MCF 10A (cell line): ENCODE results near the gene TRPC4AP. TPM values are rescaled to one million over a fixed set of nuclear protein-coding genes. Genes with fewer than 3 reads are reported as not detected.

Source experiments
- BruUV-seq: library from RNA; stranded (reverse); fragments of 400-500 nt; replicated peaks from 2 replicates; lab custom pipeline; 2021; lab: Mats Ljungman, UMichigan
- CTCF ChIA-PET: fragments of 300-600 bp; sonication (Branson Sonifier 250); formaldehyde crosslinking; extraction: SDS; loops from one replicate; lab custom pipeline; 2021; ENCODE audit warnings: antibody characterized with exemption, inconsistent platforms; lab: Yijun Ruan, JAX
- POLR2A ChIA-PET: fragments of 300-600, 350-650 bp; sonication (Branson Sonifier 250); formaldehyde crosslinking; extraction: SDS; loops from one replicate; lab custom pipeline; 2020; ENCODE audit warnings: antibody characterized with exemption, inconsistent platforms; lab: Yijun Ruan, JAX
- DNase-seq: peaks from one replicate; pipeline ENCODE4 v3.0.0-alpha.2; 2018; ENCODE audit not compliant: unreplicated experiment
- H3K27ac Mint-ChIP-seq: one replicate; pipeline ENCODE4 v1.8.0; 2022; ENCODE audit warnings: mild to moderate bottlenecking, low read depth, mixed read lengths; ENCODE audit not compliant: unreplicated experiment
- H3K27me3 Mint-ChIP-seq: one replicate; pipeline ENCODE4 v1.8.0; 2022; ENCODE audit warnings: mixed read lengths; ENCODE audit not compliant: insufficient read depth, unreplicated experiment
- H3K36me3 Mint-ChIP-seq: one replicate; pipeline ENCODE4 v1.8.0; 2022; ENCODE audit warnings: mild to moderate bottlenecking, moderate library complexity, mixed read lengths; ENCODE audit not compliant: insufficient read depth, unreplicated experiment
- H3K4me1 Mint-ChIP-seq: one replicate; pipeline ENCODE4 v1.8.0; 2022; ENCODE audit warnings: mixed read lengths; ENCODE audit not compliant: insufficient read depth, unreplicated experiment
- H3K4me3 Mint-ChIP-seq: one replicate; pipeline ENCODE4 v1.8.0; 2022; ENCODE audit warnings: mild to moderate bottlenecking, moderate library complexity, mixed read lengths; ENCODE audit not compliant: unreplicated experiment
- H3K9me3 Mint-ChIP-seq: one replicate; pipeline ENCODE4 v1.8.0; 2022; ENCODE audit warnings: mixed read lengths; ENCODE audit not compliant: unreplicated experiment
- intact Hi-C: fragments of 100-400 bp; cut with micrococcal nuclease; formaldehyde crosslinking; loops from 2 replicates; pipeline ENCODE4 v1.14.1; 2022
- total RNA-seq: library from RNA; stranded (reverse); gene quantifications from 2 replicates; pipeline ENCODE4 v1.2.3, GENCODE V29; 2022
- TF ChIP-seq, protein P1 (sequence below): fragments of 200-600 bp; IDR thresholded peaks from one replicate; pipeline ENCODE4 v1.8.0; 2022; ENCODE audit warnings: antibody characterized with exemption, mild to moderate bottlenecking; ENCODE audit not compliant: unreplicated experiment

Gene TRPC4AP
- total RNA-seq, 1 experiment from 2014 or later = 51.8 TPM

DNA sequence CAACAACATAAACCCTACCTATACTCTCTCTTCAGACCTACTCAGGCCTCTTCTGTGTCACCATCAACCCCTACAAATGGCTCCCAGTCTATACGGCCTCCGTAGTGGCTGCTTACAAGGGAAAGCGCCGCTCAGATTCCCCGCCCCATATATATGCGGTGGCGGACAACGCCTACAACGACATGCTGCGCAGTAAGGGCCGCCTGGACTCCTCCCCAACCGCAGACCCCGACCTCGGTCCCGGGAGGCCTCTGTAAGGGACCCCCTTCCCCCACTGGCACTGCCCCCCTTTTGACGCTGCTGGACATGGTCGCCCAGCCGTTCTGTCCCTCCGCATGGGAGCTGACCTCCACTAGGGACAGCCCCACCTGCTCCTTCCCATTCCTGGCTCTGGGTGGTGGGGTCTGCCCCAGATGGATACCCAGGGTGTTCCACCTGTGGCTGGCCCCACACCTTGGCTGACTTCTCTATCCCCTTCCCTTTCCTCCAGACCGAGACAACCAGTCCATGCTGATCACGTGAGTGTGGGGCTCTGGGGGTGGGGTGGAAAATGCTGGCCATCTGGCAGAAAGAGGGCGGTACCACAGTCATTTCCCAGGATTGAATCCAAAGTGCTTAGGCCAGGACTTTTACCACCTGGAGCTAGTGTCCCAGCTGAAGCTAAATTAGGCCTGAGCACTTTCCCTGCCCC lies 111.9 kb downstream of the TRPC4AP start:
- TF ChIP-seq, protein P1, sequence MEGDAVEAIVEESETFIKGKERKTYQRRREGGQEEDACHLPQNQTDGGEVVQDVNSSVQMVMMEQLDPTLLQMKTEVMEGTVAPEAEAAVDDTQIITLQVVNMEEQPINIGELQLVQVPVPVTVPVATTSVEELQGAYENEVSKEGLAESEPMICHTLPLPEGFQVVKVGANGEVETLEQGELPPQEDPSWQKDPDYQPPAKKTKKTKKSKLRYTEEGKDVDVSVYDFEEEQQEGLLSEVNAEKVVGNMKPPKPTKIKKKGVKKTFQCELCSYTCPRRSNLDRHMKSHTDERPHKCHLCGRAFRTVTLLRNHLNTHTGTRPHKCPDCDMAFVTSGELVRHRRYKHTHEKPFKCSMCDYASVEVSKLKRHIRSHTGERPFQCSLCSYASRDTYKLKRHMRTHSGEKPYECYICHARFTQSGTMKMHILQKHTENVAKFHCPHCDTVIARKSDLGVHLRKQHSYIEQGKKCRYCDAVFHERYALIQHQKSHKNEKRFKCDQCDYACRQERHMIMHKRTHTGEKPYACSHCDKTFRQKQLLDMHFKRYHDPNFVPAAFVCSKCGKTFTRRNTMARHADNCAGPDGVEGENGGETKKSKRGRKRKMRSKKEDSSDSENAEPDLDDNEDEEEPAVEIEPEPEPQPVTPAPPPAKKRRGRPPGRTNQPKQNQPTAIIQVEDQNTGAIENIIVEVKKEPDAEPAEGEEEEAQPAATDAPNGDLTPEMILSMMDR = no peak
- H3K9me3 Mint-ChIP-seq = no peaks in the 10 kb centered on the region
- peaks cover 13% of the 10 kb centered on the region for H3K36me3 Mint-ChIP-seq
- ChIA-PET CTCF (no interaction called here), POLR2A (interaction anchor here (0.6 kb wide), 1 partner anchor 294 kb away, joined by 3 read pairs; no protein-coding TSS in a partner anchor)
- H3K27ac Mint-ChIP-seq = no peak overlapping the region
- peaks cover 19% of the 10 kb centered on the region for H3K27me3 Mint-ChIP-seq
- no peak for DNase-seq
- H3K4me3 Mint-ChIP-seq = no peak overlapping the region
- peaks cover 6% of the 10 kb centered on the region for H3K4me1 Mint-ChIP-seq
- intact Hi-C loops = no loop called here
- BruUV-seq = no TSS peak

DNA sequence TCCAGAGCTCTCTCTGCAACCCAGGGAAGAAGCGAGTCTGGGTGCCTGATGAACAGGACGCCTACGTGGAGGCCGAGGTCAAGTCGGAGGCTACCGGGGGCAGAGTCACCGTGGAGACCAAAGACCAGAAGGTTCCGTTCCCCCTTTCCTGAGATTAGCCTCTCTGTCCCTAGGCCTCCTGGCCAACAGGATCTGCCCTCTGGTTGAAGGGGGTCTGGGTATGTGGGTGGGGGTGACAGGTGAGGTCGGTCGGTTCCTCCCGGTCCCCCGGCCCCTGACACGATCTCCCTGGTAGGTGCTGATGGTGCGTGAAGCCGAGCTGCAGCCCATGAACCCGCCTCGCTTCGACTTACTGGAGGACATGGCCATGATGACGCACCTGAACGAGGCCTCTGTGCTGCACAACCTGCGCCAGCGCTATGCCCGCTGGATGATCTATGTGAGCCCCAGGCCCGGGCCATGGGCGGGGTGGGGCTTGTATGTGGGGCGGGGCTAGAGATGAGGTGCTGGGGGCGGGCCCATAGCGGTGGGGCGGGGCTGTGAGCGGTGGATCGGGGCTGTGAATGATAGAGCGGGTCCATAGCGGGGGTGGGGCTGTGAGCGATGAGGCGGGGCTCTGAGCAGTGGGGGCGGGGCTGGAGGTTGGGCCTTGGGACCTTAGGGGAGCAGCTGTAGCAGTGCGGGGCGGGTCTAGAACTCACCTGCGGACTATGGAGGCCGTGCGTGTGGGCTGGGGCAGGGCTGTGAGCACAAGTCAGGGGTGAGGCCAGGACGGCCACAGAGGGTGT lies 113.0 kb downstream of the TRPC4AP start:
- CTCF ChIA-PET = interaction anchor here (0.6 to 1.1 kb wide), 2 partner anchors 22 to 146 kb away, joined by 3 to 4 read pairs; no protein-coding TSS in a partner anchor
- intact Hi-C loops = no loop called here

DNA sequence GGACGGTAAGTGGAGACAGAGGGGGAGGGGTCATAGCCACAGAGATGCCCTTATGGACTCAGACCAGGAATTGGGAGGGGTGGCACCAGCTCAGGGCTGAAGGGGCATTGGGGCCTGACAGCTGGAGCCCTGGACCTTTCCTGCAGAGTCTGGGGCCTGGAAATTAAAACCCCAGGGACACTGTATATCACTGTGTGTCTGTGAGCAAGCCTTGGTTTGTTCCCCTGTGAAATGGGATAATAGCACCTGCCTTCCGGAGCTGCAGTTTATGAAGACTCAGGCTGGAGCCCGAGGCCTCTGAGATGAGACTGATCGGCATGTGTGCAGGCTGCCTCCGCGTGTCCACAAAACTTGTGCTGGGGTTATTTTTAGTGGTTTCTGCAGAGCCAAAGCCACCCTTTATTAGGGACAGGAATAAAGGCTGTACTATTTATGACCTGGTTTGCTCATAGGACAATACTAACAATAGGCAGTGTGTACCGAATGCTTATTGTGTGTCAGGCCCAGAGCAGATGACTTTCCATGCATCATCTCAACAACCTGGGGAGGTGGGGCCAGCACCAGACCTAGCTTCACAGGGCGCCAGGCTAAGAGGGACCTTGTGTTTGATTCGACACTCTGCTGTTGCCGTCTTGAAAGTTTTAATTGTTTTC lies 114.4 kb downstream of the TRPC4AP start:
- H3K27me3 Mint-ChIP-seq = peaks cover 30% of the 10 kb centered on the region
- TF ChIP-seq, protein P1 = no peak
- DNase-seq = no peak
- peaks cover 8% of the 10 kb centered on the region for H3K36me3 Mint-ChIP-seq
- intact Hi-C loops = no loop called here
- H3K4me1 Mint-ChIP-seq = no peaks in the 10 kb centered on the region
- no peaks in the 10 kb centered on the region for H3K9me3 Mint-ChIP-seq
- POLR2A ChIA-PET = no interaction called here
- CTCF ChIA-PET = interaction anchor here (0.5 to 1.1 kb wide), 2 partner anchors 23 to 484 kb away, joined by 3 to 4 read pairs; no protein-coding TSS in a partner anchor
- no peak overlapping the region for H3K4me3 Mint-ChIP-seq
- no peak overlapping the region for H3K27ac Mint-ChIP-seq
- no TSS peak for BruUV-seq

More for the DNA sequence above, 113.0 kb downstream of the TRPC4AP start:
- no peak overlapping the region for H3K4me3 Mint-ChIP-seq
- POLR2A ChIA-PET = no interaction called here
- peaks cover 19% of the 10 kb centered on the region for H3K27me3 Mint-ChIP-seq
- DNase-seq = no peak
- BruUV-seq = no TSS peak
- no peaks in the 10 kb centered on the region for H3K4me1 Mint-ChIP-seq
- TF ChIP-seq, protein P1 = no peak
- H3K36me3 Mint-ChIP-seq = peaks cover 13% of the 10 kb centered on the region
- H3K9me3 Mint-ChIP-seq = no peaks in the 10 kb centered on the region
- no peak overlapping the region for H3K27ac Mint-ChIP-seq
